Glomerular endothelial cell (primary cell): Measurements from ENCODE around the gene CASP1. TPM values are rescaled to one million over a fixed set of nuclear protein-coding genes. Genes with fewer than 3 reads are reported as not detected.

Experiments
- DNase-seq: peaks from one replicate; pipeline ENCODE4 v3.0.0-alpha.2; 2011; ENCODE audit warnings: low read depth, low spot score; ENCODE audit errors: extremely low read depth
- total RNA-seq: library from RNA; depleted of rRNA; stranded (reverse); fragments of >200 nt; gene quantifications from 2 replicates; pipeline ENCODE4 v1.2.3, GENCODE V29; 2015

Gene CASP1
- total RNA-seq, 1 donor from 2014 or later = 32.0 TPM

DNA sequence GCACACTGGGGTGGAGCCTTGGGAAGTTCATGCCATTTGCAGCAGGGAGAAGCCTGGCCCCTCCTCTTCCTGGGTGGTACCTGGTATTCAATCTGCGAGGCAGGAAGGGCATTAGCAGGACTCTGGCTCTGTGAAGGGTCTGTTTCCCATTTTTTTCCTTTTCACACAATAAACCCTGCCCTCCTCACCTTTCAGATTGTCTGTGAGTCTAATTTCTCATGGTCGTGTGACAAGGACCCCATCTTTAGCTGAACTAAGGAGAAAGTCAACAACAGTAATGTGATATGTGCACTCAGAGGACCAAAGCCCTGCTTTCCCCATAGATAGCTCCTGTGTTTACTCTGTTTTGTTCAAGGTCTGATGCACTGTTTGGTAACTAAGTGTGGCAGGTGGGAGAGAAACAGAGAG, 39.9 kb downstream of the CASP1 start:
- DNase-seq = no peak

- no peak for DNase-seq
Measured at GRCh38 chr11:104992781-104993180, 42.2 kb downstream of the CASP1 start.

- no peak for DNase-seq
Measured at GRCh38 chr11:104991994-104992393, 43.0 kb downstream of the CASP1 start.

DNA sequence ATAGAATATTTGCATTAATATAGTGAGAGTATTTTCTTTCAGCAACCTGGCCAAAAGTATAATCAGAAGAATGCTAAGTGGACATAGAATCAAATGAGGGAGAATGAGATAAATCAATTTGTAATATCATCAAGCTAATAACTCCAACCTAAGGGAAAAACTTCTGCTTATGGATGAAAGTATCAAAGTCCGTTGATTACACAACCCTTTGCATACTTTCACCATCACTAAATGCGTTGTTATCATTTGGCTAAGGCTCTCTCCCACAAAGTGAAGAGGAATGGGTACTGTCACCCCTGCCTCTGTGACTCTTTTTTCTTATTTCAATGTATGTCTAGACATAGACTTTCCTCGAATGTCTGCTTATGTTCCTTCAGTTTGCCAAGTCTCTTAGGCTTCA, 50.1 kb downstream of the CASP1 start:
- DNase-seq = no peak

GRCh38 chr11:104979839-104980238, 55.1 kb downstream of the CASP1 start:
- no peak for DNase-seq

Other genes with a start within 250 kb of the CASP1 start
- 1.0 and 3.0 TPM in 2 replicates for gene CASP12, start 136.7 kb downstream of the CASP1 start, total RNA-seq
- gene CASP4, start 66.6 kb downstream of the CASP1 start, total RNA-seq = 159 and 1,759 TPM in 2 replicates
- gene CASP5, start 12.0 kb downstream of the CASP1 start, total RNA-seq = not detected in 2 replicates
- gene CARD16, start 10.2 kb upstream of the CASP1 start, total RNA-seq = 54.7 and 116 TPM in 2 replicates
- not detected in 2 replicates for gene CARD18, start 104.6 kb upstream of the CASP1 start, total RNA-seq